Renal pelvis (tissue), 3 donors: ENCODE data around the gene METTL2A. TPM values are rescaled to one million over a fixed set of nuclear protein-coding genes. Genes with fewer than 3 reads are reported as not detected.

ENCODE experiments used
- polyA plus RNA-seq, 3 donors: library from polyadenylated mRNA; unstranded; fragments of 120-200 nt; gene quantifications; one replicate each; pipeline ENCODE4 v1.2.1, GENCODE V29; 2013; ENCODE audit not compliant: insufficient read length in 3 of 3

The METTL2A gene
- polyA plus RNA-seq, 3 donors = 19.5 to 26.9 (median 21.3) TPM

Other genes starting within 250 kb of the METTL2A start
- gene EFCAB3, start 43.3 kb upstream of the METTL2A start, polyA plus RNA-seq = under 1 TPM in 2 of 3 donors, not detected in 1; 0.25 to 0.26 TPM
- 10 to 100 TPM; 59.0 to 72.3 (median 61.2) TPM for gene TLK2, start 54.9 kb downstream of the METTL2A start, polyA plus RNA-seq
- 10 to 100 TPM; 57.8 to 80.6 (median 79.6) TPM for gene MRC2, start 203.8 kb downstream of the METTL2A start, polyA plus RNA-seq